ENCODE measurements around the gene UXS1. TPM values are rescaled to one million over a fixed set of nuclear protein-coding genes. Genes with fewer than 3 reads are reported as not detected.

The UXS1 gene
- total and polyA plus RNA-seq, 9 of the 15 experiments (the other 6 are each of a cell fraction or from before 2014, with no cell fraction given): 5.8 to 25.8 (median 15.0) TPM

DNA sequence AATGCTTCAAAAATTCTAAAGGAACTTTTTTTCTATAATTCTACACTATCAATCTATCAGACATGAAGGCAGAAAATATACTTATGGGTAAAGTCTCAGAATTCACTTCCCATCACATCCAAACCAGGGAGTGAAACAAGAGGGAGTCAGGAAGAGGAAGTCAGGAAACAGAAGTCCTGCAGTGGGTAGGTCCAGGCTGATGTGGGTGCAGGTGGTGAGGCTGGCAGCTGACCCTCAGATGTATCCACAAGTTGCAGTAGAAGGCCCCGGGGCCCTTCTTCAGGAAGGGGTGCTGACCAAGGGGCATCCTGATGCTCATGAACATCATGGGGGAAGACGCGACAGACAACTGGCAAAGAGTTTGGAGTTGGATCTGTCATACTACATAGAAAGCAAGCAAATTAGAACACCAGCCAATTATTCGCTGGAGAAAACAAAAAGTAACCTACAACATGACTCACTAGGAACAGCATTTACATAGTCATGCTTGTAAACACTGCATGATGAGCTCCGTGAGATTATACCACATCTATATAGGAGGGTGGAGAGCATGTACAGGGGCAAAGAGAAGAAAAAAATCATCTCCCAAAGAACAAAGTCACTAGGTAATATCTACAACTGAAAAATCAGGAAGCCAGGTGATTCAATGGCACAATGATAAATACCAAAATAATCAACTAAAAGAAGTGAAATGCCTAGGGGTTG lies 4.2 kb downstream of the UXS1 start (continued):
- TF ChIP-seq, protein P1, sequence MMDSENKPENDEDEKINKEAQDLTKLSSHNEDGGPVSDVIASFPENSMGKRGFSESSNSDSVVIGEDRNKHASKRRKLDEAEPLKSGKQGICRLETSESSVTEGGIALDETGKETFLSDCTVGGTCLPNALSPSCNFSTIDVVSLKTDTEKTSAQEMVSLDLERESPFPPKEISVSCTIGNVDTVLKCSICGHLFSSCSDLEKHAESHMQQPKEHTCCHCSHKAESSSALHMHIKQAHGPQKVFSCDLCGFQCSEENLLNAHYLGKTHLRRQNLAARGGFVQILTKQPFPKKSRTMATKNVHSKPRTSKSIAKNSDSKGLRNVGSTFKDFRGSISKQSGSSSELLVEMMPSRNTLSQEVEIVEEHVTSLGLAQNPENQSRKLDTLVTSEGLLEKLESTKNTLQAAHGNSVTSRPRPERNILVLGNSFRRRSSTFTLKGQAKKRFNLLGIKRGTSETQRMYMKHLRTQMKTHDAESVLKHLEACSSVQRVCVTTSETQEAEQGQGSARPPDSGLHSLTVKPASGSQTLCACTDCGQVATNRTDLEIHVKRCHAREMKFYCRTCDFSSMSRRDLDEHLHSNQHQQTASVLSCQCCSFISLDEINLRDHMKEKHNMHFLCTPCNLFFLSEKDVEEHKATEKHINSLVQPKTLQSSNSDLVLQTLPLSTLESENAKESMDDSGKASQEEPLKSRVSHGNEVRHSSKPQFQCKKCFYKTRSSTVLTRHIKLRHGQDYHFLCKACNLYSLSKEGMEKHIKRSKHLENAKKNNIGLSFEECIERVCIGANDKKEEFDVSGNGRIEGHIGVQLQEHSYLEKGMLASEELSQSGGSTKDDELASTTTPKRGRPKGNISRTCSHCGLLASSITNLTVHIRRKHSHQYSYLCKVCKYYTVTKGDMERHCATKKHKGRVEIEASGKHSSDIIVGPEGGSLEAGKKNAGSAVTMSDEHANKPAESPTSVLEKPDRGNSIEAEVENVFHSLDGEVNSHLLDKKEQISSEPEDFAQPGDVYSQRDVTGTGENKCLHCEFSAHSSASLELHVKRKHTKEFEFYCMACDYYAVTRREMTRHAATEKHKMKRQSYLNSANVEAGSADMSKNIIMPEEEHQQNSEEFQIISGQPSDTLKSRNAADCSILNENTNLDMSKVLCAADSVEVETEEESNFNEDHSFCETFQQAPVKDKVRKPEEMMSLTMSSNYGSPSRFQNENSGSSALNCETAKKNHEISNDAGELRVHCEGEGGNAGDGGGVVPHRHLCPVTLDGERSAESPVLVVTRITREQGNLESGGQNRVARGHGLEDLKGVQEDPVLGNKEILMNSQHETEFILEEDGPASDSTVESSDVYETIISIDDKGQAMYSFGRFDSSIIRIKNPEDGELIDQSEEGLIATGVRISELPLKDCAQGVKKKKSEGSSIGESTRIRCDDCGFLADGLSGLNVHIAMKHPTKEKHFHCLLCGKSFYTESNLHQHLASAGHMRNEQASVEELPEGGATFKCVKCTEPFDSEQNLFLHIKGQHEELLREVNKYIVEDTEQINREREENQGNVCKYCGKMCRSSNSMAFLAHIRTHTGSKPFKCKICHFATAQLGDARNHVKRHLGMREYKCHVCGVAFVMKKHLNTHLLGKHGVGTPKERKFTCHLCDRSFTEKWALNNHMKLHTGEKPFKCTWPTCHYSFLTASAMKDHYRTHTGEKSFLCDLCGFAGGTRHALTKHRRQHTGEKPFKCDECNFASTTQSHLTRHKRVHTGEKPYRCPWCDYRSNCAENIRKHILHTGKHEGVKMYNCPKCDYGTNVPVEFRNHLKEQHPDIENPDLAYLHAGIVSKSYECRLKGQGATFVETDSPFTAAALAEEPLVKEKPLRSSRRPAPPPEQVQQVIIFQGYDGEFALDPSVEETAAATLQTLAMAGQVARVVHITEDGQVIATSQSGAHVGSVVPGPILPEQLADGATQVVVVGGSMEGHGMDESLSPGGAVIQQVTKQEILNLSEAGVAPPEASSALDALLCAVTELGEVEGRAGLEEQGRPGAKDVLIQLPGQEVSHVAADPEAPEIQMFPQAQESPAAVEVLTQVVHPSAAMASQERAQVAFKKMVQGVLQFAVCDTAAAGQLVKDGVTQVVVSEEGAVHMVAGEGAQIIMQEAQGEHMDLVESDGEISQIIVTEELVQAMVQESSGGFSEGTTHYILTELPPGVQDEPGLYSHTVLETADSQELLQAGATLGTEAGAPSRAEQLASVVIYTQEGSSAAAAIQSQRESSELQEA (IDR thresholded peaks at IDR 0.05; ENCODE audit: low read depth): no peak
- TF ChIP-seq ZNF586 (CRISPR knock-in tag; conservative IDR thresholded peaks at IDR 0.05) (no peak), DPF2 (IDR thresholded peaks at IDR 0.05) (peak; percentile 60), SRSF7 (optimal IDR thresholded peaks at IDR 0.05; ENCODE audit: low read depth, low read length) (no peak), JUND (IDR thresholded peaks at IDR 0.05; ENCODE audit: borderline replicate concordance, low read depth, low read length) (peak; percentile 56; the same call in 1 of the 2 replicates), JUND (tag; IDR thresholded peaks at IDR 0.05; ENCODE audit: borderline replicate concordance, low read depth, low read length) (0 out of 3 replicates have a peak, but pooled peaks have one; percentile 15), ZSCAN29 (IDR thresholded peaks at IDR 0.05) (no peak), FOXA1 (IDR thresholded peaks at IDR 0.05; ENCODE audit: borderline replicate concordance) (peak; percentile 62; the same call in 1 of the 2 replicates), ARID1B (IDR thresholded peaks at IDR 0.05) (peak; percentile 48; the same call in 1 of the 2 replicates), CEBPB (tag; IDR thresholded peaks at IDR 0.05) (no peak), ZNF668 (CRISPR knock-in tag; IDR thresholded peaks at IDR 0.05) (no peak), ZNF76 (CRISPR knock-in tag; IDR thresholded peaks at IDR 0.05; ENCODE audit: borderline replicate concordance) (no peak), C11orf30 (IDR thresholded peaks at IDR 0.05; ENCODE audit: low read depth) (peak; percentile 49)
- TF ChIP-seq, protein P2, sequence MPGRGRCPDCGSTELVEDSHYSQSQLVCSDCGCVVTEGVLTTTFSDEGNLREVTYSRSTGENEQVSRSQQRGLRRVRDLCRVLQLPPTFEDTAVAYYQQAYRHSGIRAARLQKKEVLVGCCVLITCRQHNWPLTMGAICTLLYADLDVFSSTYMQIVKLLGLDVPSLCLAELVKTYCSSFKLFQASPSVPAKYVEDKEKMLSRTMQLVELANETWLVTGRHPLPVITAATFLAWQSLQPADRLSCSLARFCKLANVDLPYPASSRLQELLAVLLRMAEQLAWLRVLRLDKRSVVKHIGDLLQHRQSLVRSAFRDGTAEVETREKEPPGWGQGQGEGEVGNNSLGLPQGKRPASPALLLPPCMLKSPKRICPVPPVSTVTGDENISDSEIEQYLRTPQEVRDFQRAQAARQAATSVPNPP (IDR thresholded peaks at IDR 0.05; ENCODE audit: borderline replicate concordance, insufficient read depth, insufficient read length): no peak
- TF ChIP-seq, protein P3, sequence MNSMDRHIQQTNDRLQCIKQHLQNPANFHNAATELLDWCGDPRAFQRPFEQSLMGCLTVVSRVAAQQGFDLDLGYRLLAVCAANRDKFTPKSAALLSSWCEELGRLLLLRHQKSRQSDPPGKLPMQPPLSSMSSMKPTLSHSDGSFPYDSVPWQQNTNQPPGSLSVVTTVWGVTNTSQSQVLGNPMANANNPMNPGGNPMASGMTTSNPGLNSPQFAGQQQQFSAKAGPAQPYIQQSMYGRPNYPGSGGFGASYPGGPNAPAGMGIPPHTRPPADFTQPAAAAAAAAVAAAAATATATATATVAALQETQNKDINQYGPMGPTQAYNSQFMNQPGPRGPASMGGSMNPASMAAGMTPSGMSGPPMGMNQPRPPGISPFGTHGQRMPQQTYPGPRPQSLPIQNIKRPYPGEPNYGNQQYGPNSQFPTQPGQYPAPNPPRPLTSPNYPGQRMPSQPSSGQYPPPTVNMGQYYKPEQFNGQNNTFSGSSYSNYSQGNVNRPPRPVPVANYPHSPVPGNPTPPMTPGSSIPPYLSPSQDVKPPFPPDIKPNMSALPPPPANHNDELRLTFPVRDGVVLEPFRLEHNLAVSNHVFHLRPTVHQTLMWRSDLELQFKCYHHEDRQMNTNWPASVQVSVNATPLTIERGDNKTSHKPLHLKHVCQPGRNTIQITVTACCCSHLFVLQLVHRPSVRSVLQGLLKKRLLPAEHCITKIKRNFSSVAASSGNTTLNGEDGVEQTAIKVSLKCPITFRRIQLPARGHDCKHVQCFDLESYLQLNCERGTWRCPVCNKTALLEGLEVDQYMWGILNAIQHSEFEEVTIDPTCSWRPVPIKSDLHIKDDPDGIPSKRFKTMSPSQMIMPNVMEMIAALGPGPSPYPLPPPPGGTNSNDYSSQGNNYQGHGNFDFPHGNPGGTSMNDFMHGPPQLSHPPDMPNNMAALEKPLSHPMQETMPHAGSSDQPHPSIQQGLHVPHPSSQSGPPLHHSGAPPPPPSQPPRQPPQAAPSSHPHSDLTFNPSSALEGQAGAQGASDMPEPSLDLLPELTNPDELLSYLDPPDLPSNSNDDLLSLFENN (IDR thresholded peaks at IDR 0.05; ENCODE audit: low read depth in 2 of 2, low read length in 2 of 2): no peak

All from K562 (cell line).